HepG2 (cell line): ENCODE data around the gene MRPL50. TPM values are rescaled to one million over a fixed set of nuclear protein-coding genes. Genes with fewer than 3 reads are reported as not detected.
A peak's percentile ranks its signal among the peaks of the same experiment; 100 is the strongest.

Experiments
- ATAC-seq: fragments of 200-7000 bp; cut with Tn5 transposase; 3 replicates; pipeline ENCODE4 v1.9.1; 2020; ENCODE audit warnings: mild to moderate bottlenecking, moderate library complexity
- BruUV-seq: library from RNA; stranded (reverse); fragments of 400-500 nt; replicated peaks from 2 replicates; lab custom pipeline; 2021; lab: Mats Ljungman, UMichigan
- CTCF ChIA-PET: fragments of 300-600 bp; formaldehyde crosslinking; extraction: SDS; loops from one replicate; lab custom pipeline; 2021; ENCODE audit warnings: low total read pairs, inconsistent platforms, low intra/inter-chr PET ratio; lab: Yijun Ruan, JAX
- POLR2A ChIA-PET: fragments of 350-600 bp; sonication (Branson Sonifier 250); formaldehyde crosslinking; loops from one replicate; lab custom pipeline; 2020; ENCODE audit warnings: antibody characterized with exemption, inconsistent platforms; lab: Yijun Ruan, JAX
- DNase-seq: peaks from one replicate; pipeline ENCODE4 v3.0.0-alpha.2; 2015; ENCODE audit warnings: low spot score
- FAIRE-seq: peaks from 3 replicates; lab custom pipeline; 2011; peaks lifted over from hg19 to GRCh38; lab: Jason Lieb, UNC
- H2AFZ ChIP-seq: one replicate; pipeline ENCODE4 v1.6.1; 2011; ENCODE audit warnings: low read length, inconsistent platforms
- H3K27ac ChIP-seq: fragments of 300-600 bp; 3 replicates; pipeline ENCODE4 v1.8.0; 2011; ENCODE audit warnings: mixed run types, mild to moderate bottlenecking, mixed read lengths, low read length, inconsistent platforms; ENCODE audit not compliant: insufficient read depth; ENCODE audit errors: extremely low read length
- H3K27me3 ChIP-seq, 2 experiments: fragments of 200-600 bp in 1 of 2; 2 replicates in 1 of 2; 3 replicates in 1 of 2; pipeline versions ENCODE4 v1.6.0 to v1.8.0; 2011; ENCODE audit warnings: low read length in 2 of 2, mild to moderate bottlenecking in 2 of 2, moderate library complexity in 2 of 2, inconsistent platforms in 1 of 2; ENCODE audit not compliant: insufficient read depth in 2 of 2, control insufficient read depth in 1 of 2
- H3K36me3 ChIP-seq, 2 experiments: fragments of 200-600 bp in 1 of 2; replicated peaks in 1 of 2; 2 replicates in 1 of 2; 3 replicates in 1 of 2; pipeline versions ENCODE4 v1.5.1 to v1.8.0; 2011; ENCODE audit warnings: low read length in 2 of 2, inconsistent platforms in 1 of 2; ENCODE audit not compliant: insufficient read depth in 2 of 2, control insufficient read depth in 1 of 2
- H3K4me1 ChIP-seq: 2 replicates; pipeline ENCODE4 v1.5.1; 2012; ENCODE audit warnings: low read length, inconsistent platforms; ENCODE audit not compliant: insufficient read depth
- H3K4me2 ChIP-seq: 2 replicates; pipeline ENCODE4 v1.6.0; 2011; ENCODE audit warnings: low read depth, low read length, inconsistent platforms
- H3K4me3 ChIP-seq, 3 experiments: fragments of 200-600 bp in 1 of 3; sonication (generic), shearing (Covaris generic) in 1 of 3; replicated peaks in 1 of 3; 2 replicates each; pipeline ENCODE4 v1.5.1; 2011 to 2016; ENCODE audit warnings: low read length in 3 of 3, inconsistent platforms in 2 of 3, low read depth in 2 of 3, mild to moderate bottlenecking in 2 of 3, control low read depth in 1 of 3, mixed read lengths in 1 of 3; ENCODE audit not compliant: insufficient read depth in 1 of 3
- H3K79me2 ChIP-seq: one replicate; pipeline ENCODE4 v1.6.1; 2011; ENCODE audit warnings: low read length, inconsistent platforms; ENCODE audit not compliant: insufficient read depth
- H3K9ac ChIP-seq: 2 replicates; pipeline ENCODE4 v1.6.0; 2011; ENCODE audit warnings: mild to moderate bottlenecking, low read depth, low read length, inconsistent platforms; ENCODE audit not compliant: insufficient read depth
- H3K9me3 ChIP-seq: 2 replicates; pipeline ENCODE4 v1.5.1; 2012; ENCODE audit warnings: mild to moderate bottlenecking, low read length
- H4K20me1 ChIP-seq: 2 replicates; pipeline ENCODE4 v1.6.0; 2011; ENCODE audit warnings: inconsistent platforms, mild to moderate bottlenecking, low read length, moderate library complexity; ENCODE audit not compliant: insufficient read depth
- CREB1 ChIP-seq, 2 experiments: fragments of 450-650 bp in 1 of 2; IDR thresholded peaks; 2 replicates each; pipeline ENCODE4 v1.6.1; 2016 to 2017; ENCODE audit warnings: control low read depth in 1 of 2, mild to moderate bottlenecking in 1 of 2, missing compliant biosample characterization in 1 of 2, missing genetic modification characterization in 1 of 2
- DNMT1 ChIP-seq: sonication (generic); formaldehyde crosslinking; IDR thresholded peaks from 2 replicates; pipeline ENCODE4 v1.5.1; 2020; ENCODE audit warnings: mild to moderate bottlenecking, missing genetic modification reagents
- GFI1 ChIP-seq: sonication (generic); formaldehyde crosslinking; IDR thresholded peaks from 2 replicates; pipeline ENCODE4 v1.5.0; 2020; ENCODE audit warnings: missing genetic modification reagents, mild to moderate bottlenecking, borderline replicate concordance
- GTF3A ChIP-seq: sonication (generic); formaldehyde crosslinking; conservative IDR thresholded peaks from 2 replicates; pipeline ENCODE4 v1.4.0; 2020; ENCODE audit warnings: mild to moderate bottlenecking, missing genetic modification reagents
- HOXD1 ChIP-seq: sonication (generic); formaldehyde crosslinking; IDR thresholded peaks from 2 replicates; pipeline ENCODE4 v1.5.0; 2020; ENCODE audit warnings: missing genetic modification reagents
- IRX3 ChIP-seq: sonication (generic); formaldehyde crosslinking; IDR thresholded peaks from 2 replicates; pipeline ENCODE4 v1.8.1; 2023; ENCODE audit warnings: mild to moderate bottlenecking, low read depth, missing genetic modification reagents, borderline replicate concordance
- KLF9 ChIP-seq: IDR thresholded peaks from 2 replicates; pipeline ENCODE4 v1.6.1; 2016; ENCODE audit warnings: low read depth
- MATR3 ChIP-seq: sonication (generic); formaldehyde crosslinking; IDR thresholded peaks from 2 replicates; pipeline ENCODE4 v1.4.0; 2020; ENCODE audit warnings: missing genetic modification reagents
- PRDM4 ChIP-seq: sonication (generic); formaldehyde crosslinking; IDR thresholded peaks from 2 replicates; pipeline ENCODE4 v1.9.0; 2021; ENCODE audit warnings: missing genetic modification reagents, borderline replicate concordance
- ZNF235 ChIP-seq: sonication (generic); formaldehyde crosslinking; IDR thresholded peaks from 2 replicates; pipeline ENCODE4 v1.8.1; 2023; ENCODE audit warnings: mild to moderate bottlenecking, missing genetic modification reagents, borderline replicate concordance
- ZNF567 ChIP-seq: sonication (generic); formaldehyde crosslinking; IDR thresholded peaks from 2 replicates; pipeline ENCODE4 v1.8.1; 2023; ENCODE audit warnings: mild to moderate bottlenecking, missing genetic modification reagents, borderline replicate concordance
- WGBS: methylation state at CpG from one replicate; pipeline ENCODE4 v1.1.6; 2017; ENCODE audit warnings: low lambda C conversion rate; 5-methylcytosine and 5-hydroxymethylcytosine counted together
- in situ Hi-C: cut with HindIII; loops from 2 replicates; pipeline ENCODE4 v1.10.0; 2017; ENCODE audit warnings: low pct_unique_long_range_greater_than_20kb; ENCODE audit not compliant: extremely low pct_ligation_motif_present
- intact Hi-C: fragments of 100-400 bp; cut with micrococcal nuclease; formaldehyde crosslinking; loops from one replicate; pipeline ENCODE4 v1.10.0; 2022; ENCODE audit not compliant: unreplicated experiment
- polyA plus RNA-seq, 8 experiments: library from polyadenylated mRNA; depleted of rRNA in 3 of 8; stranded (reverse) in 7 of 8; unstranded in 1 of 8; fragments of >200 nt; fragmentation: Illumina TruSeq in 4 of 8; extraction: Trizol in 4 of 8; gene quantifications; 2 replicates each; pipeline versions ENCODE4 v1.2.1 to v1.2.3, GENCODE V29; 2011 to 2016; ENCODE audit warnings: low read depth in 4 of 8, missing spikeins in 1 of 8, mixed read lengths in 1 of 8; ENCODE audit not compliant: insufficient read depth in 1 of 8
- total RNA-seq, 5 experiments: library from RNA; depleted of rRNA; stranded (reverse); fragments of >200 nt; fragmentation: Illumina TruSeq; extraction: Trizol; gene quantifications; 2 replicates each; pipeline ENCODE4 v1.2.3, GENCODE V29; 2016; ENCODE audit warnings: low read depth in 1 of 5
- TF ChIP-seq, protein P1 (sequence below): sonication (generic); formaldehyde crosslinking; IDR thresholded peaks from 2 replicates; pipeline ENCODE4 v1.4.0; 2020; ENCODE audit warnings: mild to moderate bottlenecking, missing genetic modification reagents
- TF ChIP-seq, protein P2 (sequence below): sonication (generic); formaldehyde crosslinking; IDR thresholded peaks from 2 replicates; pipeline ENCODE4 v1.4.0; 2020; ENCODE audit warnings: mild to moderate bottlenecking, missing genetic modification reagents

MRPL50 gene
- total and polyA plus RNA-seq, 2 of the 13 experiments (the other 11 are each of a cell fraction or from before 2014, with no cell fraction given): 37.1 to 70.0 TPM

DNA sequence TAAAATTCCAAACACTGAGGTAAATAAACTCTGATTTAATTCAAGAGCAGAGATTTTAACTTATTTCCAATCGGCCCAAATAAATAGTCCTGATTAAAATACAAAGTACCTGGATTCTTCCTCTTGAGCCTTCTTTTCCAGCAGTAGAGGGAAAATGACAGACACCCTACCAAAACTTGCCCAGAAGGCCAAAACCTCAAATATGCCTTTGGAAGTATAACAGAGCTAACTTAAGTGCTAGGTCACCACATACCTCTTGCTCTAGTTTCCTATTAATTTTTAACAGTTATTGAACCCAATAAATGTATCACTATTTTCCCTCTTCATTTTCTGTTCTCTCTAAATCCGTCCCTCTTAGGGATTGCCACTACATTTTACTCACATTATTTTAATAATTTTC is 15.1 kb downstream of the MRPL50 start:
- intact Hi-C loops: no loop called here
- Histone ChIP-seq H3K4me2 (0 out of 2 replicates have a peak overlapping the region, but pooled peaks have one; percentile 1), H3K4me1 (peaks cover 77% of the 10 kb centered on the region), H3K9me3 (peaks cover 11% of the 10 kb centered on the region), H3K27ac (no peak overlapping the region), H3K9ac (no peak overlapping the region), H3K4me3 (no peak overlapping the region), H2AFZ (no peak overlapping the region), H3K36me3 (0 out of 5 replicates have a peak, but pooled peaks cover 0 to 1% of the 10 kb centered on the region in 2 experiments), H3K27me3 (no peaks in the 10 kb centered on the region), H4K20me1 (no peaks in the 10 kb centered on the region), H3K79me2 (no peaks in the 10 kb centered on the region)
- WGBS: 73% methylated on average over 2 of the region's 2 CpGs
- DNase-seq (no peak), ATAC-seq (no peak), FAIRE-seq (no peak)
- ChIA-PET POLR2A (interaction anchor here (1.1 to 5.2 kb wide), 4 partner anchors 15 to 68 kb away, joined by 3 to 36 read pairs (median 6); partner anchors contain the start of genes MRPL50 and ZNF189), CTCF (no interaction called here)
- no TSS peak for BruUV-seq
- in situ Hi-C loops: no loop called here
- TF ChIP-seq, protein P1, sequence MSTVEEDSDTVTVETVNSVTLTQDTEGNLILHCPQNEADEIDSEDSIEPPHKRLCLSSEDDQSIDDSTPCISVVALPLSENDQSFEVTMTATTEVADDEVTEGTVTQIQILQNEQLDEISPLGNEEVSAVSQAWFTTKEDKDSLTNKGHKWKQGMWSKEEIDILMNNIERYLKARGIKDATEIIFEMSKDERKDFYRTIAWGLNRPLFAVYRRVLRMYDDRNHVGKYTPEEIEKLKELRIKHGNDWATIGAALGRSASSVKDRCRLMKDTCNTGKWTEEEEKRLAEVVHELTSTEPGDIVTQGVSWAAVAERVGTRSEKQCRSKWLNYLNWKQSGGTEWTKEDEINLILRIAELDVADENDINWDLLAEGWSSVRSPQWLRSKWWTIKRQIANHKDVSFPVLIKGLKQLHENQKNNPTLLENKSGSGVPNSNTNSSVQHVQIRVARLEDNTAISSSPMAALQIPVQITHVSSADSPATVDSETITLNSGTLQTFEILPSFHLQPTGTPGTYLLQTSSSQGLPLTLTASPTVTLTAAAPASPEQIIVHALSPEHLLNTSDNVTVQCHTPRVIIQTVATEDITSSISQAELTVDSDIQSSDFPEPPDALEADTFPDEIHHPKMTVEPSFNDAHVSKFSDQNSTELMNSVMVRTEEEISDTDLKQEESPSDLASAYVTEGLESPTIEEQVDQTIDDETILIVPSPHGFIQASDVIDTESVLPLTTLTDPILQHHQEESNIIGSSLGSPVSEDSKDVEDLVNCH (CRISPR knock-in tag): no peak
- TF ChIP-seq GTF3A (no peak), GFI1 (0 out of 2 replicates have a peak, but pooled peaks have one; percentile 34), PRDM4 (no peak), ZNF235 (no peak), MATR3 (no peak), IRX3 (CRISPR knock-in tag) (no peak), ZNF567 (CRISPR knock-in tag) (no peak), KLF9 (CRISPR knock-in tag) (no peak), CREB1 (IDR thresholded peaks at IDR 0.05) (no peak), CREB1 (CRISPR knock-in tag; IDR thresholded peaks at IDR 0.05) (0 out of 2 replicates have a peak, but pooled peaks have one; percentile 34), DNMT1 (CRISPR knock-in tag) (no peak), HOXD1 (no peak)
- TF ChIP-seq, protein P2, sequence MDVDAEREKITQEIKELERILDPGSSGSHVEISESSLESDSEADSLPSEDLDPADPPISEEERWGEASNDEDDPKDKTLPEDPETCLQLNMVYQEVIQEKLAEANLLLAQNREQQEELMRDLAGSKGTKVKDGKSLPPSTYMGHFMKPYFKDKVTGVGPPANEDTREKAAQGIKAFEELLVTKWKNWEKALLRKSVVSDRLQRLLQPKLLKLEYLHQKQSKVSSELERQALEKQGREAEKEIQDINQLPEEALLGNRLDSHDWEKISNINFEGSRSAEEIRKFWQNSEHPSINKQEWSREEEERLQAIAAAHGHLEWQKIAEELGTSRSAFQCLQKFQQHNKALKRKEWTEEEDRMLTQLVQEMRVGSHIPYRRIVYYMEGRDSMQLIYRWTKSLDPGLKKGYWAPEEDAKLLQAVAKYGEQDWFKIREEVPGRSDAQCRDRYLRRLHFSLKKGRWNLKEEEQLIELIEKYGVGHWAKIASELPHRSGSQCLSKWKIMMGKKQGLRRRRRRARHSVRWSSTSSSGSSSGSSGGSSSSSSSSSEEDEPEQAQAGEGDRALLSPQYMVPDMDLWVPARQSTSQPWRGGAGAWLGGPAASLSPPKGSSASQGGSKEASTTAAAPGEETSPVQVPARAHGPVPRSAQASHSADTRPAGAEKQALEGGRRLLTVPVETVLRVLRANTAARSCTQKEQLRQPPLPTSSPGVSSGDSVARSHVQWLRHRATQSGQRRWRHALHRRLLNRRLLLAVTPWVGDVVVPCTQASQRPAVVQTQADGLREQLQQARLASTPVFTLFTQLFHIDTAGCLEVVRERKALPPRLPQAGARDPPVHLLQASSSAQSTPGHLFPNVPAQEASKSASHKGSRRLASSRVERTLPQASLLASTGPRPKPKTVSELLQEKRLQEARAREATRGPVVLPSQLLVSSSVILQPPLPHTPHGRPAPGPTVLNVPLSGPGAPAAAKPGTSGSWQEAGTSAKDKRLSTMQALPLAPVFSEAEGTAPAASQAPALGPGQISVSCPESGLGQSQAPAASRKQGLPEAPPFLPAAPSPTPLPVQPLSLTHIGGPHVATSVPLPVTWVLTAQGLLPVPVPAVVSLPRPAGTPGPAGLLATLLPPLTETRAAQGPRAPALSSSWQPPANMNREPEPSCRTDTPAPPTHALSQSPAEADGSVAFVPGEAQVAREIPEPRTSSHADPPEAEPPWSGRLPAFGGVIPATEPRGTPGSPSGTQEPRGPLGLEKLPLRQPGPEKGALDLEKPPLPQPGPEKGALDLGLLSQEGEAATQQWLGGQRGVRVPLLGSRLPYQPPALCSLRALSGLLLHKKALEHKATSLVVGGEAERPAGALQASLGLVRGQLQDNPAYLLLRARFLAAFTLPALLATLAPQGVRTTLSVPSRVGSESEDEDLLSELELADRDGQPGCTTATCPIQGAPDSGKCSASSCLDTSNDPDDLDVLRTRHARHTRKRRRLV (CRISPR knock-in tag): no peak
